Fibroblast of lung (primary cell): ENCODE data around the gene TXLNB. TPM values are rescaled to one million over a fixed set of nuclear protein-coding genes. Genes with fewer than 3 reads are reported as not detected.

Experiments
- DNase-seq, 2 donors: peaks; one replicate each; pipeline versions ENCODE4 v3.0.0 to v3.0.0-alpha.2; 2010; ENCODE audit warnings: low read depth in 2 of 2
- H2AFZ ChIP-seq: 2 replicates; pipeline ENCODE4 v1.5.1; 2012; ENCODE audit warnings: low read length, control low read depth, inconsistent platforms
- H3K27ac ChIP-seq: 2 replicates; pipeline ENCODE4 v1.5.1; 2011; ENCODE audit warnings: low read length, control low read depth; ENCODE audit not compliant: insufficient read depth
- H3K27me3 ChIP-seq: 2 replicates; pipeline ENCODE4 v1.5.1; 2011; ENCODE audit warnings: mild to moderate bottlenecking, low read length; ENCODE audit not compliant: control insufficient read depth, insufficient read depth
- H3K36me3 ChIP-seq: 2 replicates; pipeline ENCODE4 v1.5.1; 2011; ENCODE audit warnings: low read length; ENCODE audit not compliant: control insufficient read depth, insufficient read depth
- H3K4me1 ChIP-seq: 2 replicates; pipeline ENCODE4 v1.5.1; 2011; ENCODE audit warnings: low read length; ENCODE audit not compliant: control insufficient read depth, insufficient read depth; ENCODE audit errors: extremely low read depth
- H3K4me2 ChIP-seq: 2 replicates; pipeline ENCODE4 v1.5.1; 2011; ENCODE audit warnings: low read length, control low read depth; ENCODE audit not compliant: insufficient read depth; ENCODE audit errors: extremely low read depth
- H3K4me3 ChIP-seq, 4 experiments: fragments of 200-600 bp in 1 of 4; sonication (generic) in 1 of 4; replicated peaks in 1 of 4; 2 replicates each; pipeline ENCODE4 v1.5.1; 2011 to 2016; ENCODE audit warnings: low read length in 4 of 4, low read depth in 3 of 4, mild to moderate bottlenecking in 3 of 4, control low read depth in 2 of 4, inconsistent platforms in 1 of 4, mixed read lengths in 1 of 4; ENCODE audit not compliant: insufficient read depth in 1 of 4; ENCODE audit errors: control extremely low read depth in 1 of 4
- H3K79me2 ChIP-seq: 2 replicates; pipeline ENCODE4 v1.5.1; 2012; ENCODE audit warnings: mild to moderate bottlenecking, low read length, inconsistent platforms; ENCODE audit not compliant: control insufficient read depth, insufficient read depth
- H3K9ac ChIP-seq: 2 replicates; pipeline ENCODE4 v1.5.1; 2011; ENCODE audit warnings: mild to moderate bottlenecking, low read length, control low read depth; ENCODE audit not compliant: insufficient read depth
- H3K9me3 ChIP-seq: 2 replicates; pipeline ENCODE4 v1.5.1; 2012; ENCODE audit warnings: low read depth, low read length; ENCODE audit not compliant: control insufficient read depth, insufficient read depth
- H4K20me1 ChIP-seq: 2 replicates; pipeline ENCODE4 v1.5.1; 2011; ENCODE audit warnings: low read length; ENCODE audit not compliant: control insufficient read depth, insufficient read depth; ENCODE audit errors: extremely low read depth
- EZH2 ChIP-seq: IDR thresholded peaks from 2 replicates; pipeline ENCODE4 v1.5.1; 2012; ENCODE audit warnings: low read length, control low read depth, mild to moderate bottlenecking; ENCODE audit errors: missing control alignments
- polyA plus RNA-seq, 2 donors: library from polyadenylated mRNA; depleted of rRNA in 1 of 2; stranded (reverse) in 1 of 2; unstranded in 1 of 2; fragments of >200 nt; gene quantifications; 2 replicates each; pipeline ENCODE4 v1.2.1, GENCODE V29; 2011 to 2012; ENCODE audit warnings: missing spikeins in 1 of 2
- total RNA-seq: library from RNA; depleted of rRNA; stranded (reverse); fragments of >200 nt; gene quantifications from 2 replicates; pipeline ENCODE4 v1.2.1, GENCODE V29; 2014
- TF ChIP-seq, protein P1 (sequence below), 2 donors: IDR thresholded peaks in 1 of 2; conservative IDR thresholded peaks in 1 of 2; 1 replicate in 1 of 2; 2 replicates in 1 of 2; pipeline ENCODE4 v1.5.1; 2011 to 2012; ENCODE audit warnings: low read length in 2 of 2, control low read depth in 1 of 2, inconsistent platforms in 1 of 2, low read depth in 1 of 2, mild to moderate bottlenecking in 1 of 2

Gene TXLNB
- total and polyA plus RNA-seq, 2 donors (not counting 1 experiment from before 2014, with no cell fraction given): 0.15 to 1.2 TPM

DNA sequence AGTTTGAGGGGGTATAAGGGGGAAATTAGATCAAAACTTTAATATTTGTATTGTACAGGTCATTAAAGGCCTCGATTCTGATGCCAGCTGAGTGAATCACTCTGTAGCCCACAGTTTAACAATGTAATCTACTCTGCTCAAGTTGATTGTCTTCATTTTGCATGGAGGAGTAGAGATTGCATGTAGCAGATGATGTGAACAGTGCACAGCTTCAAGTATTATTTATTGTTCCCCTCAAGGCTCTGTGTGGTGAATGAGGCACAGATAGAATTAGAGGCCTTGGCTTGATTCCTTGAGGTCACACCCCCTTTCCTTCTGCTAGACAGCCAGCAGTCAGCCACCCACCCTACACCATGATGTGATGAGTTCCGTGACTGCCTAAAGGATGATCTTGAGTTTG, 38.1 kb downstream of the TXLNB start:
- no peak for TF ChIP-seq EZH2
- TF ChIP-seq, protein P1, sequence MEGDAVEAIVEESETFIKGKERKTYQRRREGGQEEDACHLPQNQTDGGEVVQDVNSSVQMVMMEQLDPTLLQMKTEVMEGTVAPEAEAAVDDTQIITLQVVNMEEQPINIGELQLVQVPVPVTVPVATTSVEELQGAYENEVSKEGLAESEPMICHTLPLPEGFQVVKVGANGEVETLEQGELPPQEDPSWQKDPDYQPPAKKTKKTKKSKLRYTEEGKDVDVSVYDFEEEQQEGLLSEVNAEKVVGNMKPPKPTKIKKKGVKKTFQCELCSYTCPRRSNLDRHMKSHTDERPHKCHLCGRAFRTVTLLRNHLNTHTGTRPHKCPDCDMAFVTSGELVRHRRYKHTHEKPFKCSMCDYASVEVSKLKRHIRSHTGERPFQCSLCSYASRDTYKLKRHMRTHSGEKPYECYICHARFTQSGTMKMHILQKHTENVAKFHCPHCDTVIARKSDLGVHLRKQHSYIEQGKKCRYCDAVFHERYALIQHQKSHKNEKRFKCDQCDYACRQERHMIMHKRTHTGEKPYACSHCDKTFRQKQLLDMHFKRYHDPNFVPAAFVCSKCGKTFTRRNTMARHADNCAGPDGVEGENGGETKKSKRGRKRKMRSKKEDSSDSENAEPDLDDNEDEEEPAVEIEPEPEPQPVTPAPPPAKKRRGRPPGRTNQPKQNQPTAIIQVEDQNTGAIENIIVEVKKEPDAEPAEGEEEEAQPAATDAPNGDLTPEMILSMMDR (conservative IDR thresholded peaks at IDR 0.05 in 1 of 2, IDR thresholded peaks at IDR 0.05 in 1 of 2; ENCODE audit: low read depth in 1 of 2, low read length in 2 of 2): no peak

DNA sequence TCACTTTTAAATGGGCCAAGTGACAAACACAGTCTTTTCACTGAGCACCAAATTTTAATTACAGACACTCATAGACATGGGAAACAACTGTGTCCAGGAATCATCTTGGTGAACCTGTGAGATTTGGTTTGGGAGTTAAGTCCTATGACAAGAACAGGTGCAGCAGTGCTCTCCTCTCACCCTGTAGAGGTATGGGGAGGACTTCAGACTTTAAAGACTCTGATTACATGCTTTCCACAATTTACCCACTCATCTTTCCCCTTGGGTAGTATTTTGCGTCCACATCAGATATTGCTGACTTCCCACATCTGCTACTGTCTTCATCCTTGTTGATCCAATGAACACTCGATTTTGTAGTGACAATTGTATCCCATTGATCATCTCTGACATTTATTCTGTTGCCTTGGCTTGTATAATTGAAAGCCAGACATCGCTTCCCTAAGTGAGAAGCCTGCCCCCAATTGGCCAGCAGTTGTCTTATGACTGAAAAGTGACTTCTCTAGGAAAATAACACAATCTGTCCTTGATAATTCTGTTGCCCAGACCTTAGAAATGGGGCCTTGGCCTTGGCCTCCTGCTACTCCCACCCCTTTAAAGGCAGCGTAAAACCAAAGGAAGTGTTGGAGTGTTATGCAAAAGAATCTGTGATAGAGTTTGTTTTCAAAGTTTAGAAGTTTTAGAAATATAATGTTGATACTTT, 40.0 kb downstream of the TXLNB start:
- H3K27ac ChIP-seq: no peak overlapping the region
- no peak for DNase-seq
- H3K4me3 ChIP-seq: no peak overlapping the region
- no peak overlapping the region for H2AFZ ChIP-seq
- no peaks in the 10 kb centered on the region for H3K4me1 ChIP-seq
- no peaks in the 10 kb centered on the region for H3K36me3 ChIP-seq
- no peaks in the 10 kb centered on the region for H3K27me3 ChIP-seq
- H4K20me1 ChIP-seq: no peaks in the 10 kb centered on the region
- H3K4me2 ChIP-seq: no peak overlapping the region
- TF ChIP-seq EZH2: no peak
- TF ChIP-seq, protein P1 (conservative IDR thresholded peaks at IDR 0.05 in 1 of 2, IDR thresholded peaks at IDR 0.05 in 1 of 2; ENCODE audit: low read depth in 1 of 2, low read length in 2 of 2): no peak
- H3K79me2 ChIP-seq: no peaks in the 10 kb centered on the region
- no peak overlapping the region for H3K9ac ChIP-seq
- H3K9me3 ChIP-seq: no peaks in the 10 kb centered on the region

More for the DNA sequence above, 38.1 kb downstream of the TXLNB start:
- Histone ChIP-seq H3K4me3 (no peak overlapping the region), H3K79me2 (no peaks in the 10 kb centered on the region), H3K27me3 (no peaks in the 10 kb centered on the region), H3K4me1 (no peaks in the 10 kb centered on the region), H2AFZ (no peak overlapping the region), H3K9me3 (no peaks in the 10 kb centered on the region), H3K9ac (no peak overlapping the region), H3K4me2 (no peak overlapping the region), H4K20me1 (no peaks in the 10 kb centered on the region), H3K27ac (no peak overlapping the region), H3K36me3 (no peaks in the 10 kb centered on the region)
- peak in 1 of 2 donors; percentile 31 for DNase-seq

DNA sequence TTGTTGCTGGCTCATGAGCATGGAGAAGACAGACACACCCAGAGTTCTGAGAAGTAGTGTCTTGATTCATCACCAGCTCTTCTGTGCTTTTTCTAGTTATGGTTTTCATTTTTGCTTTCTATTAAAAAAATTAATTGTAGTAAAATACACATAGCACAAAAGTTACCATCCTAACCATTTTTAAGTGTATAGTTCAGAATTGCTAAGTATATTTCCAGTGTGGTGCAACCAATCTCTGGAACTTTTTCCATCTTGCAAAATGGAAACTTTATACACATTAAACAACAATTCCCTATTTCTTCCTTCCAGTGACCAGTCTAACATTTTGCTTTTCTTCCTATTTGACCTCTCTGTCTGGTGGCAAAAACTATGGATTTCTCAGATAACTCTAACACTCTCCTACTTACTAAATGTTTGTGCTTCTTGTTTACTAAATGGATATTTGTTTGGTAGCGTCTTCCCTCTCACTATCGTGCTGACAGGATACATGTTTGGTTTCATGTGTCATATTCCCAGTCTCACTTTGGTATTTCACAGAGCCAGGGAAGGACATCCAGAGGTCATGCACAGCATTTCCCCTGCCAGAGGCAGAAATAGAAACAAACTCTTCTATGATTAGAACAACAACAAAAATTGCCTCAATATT, 40.6 kb downstream of the TXLNB start:
- Histone ChIP-seq H3K79me2 (no peaks in the 10 kb centered on the region), H3K4me3 (no peak overlapping the region), H3K4me2 (no peak overlapping the region), H2AFZ (no peak overlapping the region), H3K9ac (no peak overlapping the region), H3K9me3 (no peaks in the 10 kb centered on the region), H3K27me3 (no peaks in the 10 kb centered on the region), H3K36me3 (no peaks in the 10 kb centered on the region), H3K27ac (no peak overlapping the region), H4K20me1 (no peaks in the 10 kb centered on the region), H3K4me1 (no peaks in the 10 kb centered on the region)
- no peak for DNase-seq
- TF ChIP-seq, protein P1 (conservative IDR thresholded peaks at IDR 0.05 in 1 of 2, IDR thresholded peaks at IDR 0.05 in 1 of 2; ENCODE audit: low read depth in 1 of 2, low read length in 2 of 2): no peak
- no peak for TF ChIP-seq EZH2
